HepG2 (cell line): Measurements from ENCODE around the gene TBL2. TPM values are rescaled to one million over a fixed set of nuclear protein-coding genes. Genes with fewer than 3 reads are reported as not detected.
A peak's percentile ranks its signal among the peaks of the same experiment; 100 is the strongest.

Source experiments
- CCAR2 ChIP-seq: fragments of 200-400 bp; formaldehyde crosslinking; optimal IDR thresholded peaks from 2 replicates; pipeline ENCODE3; 2018; ENCODE audit warnings: low read depth, mild to moderate bottlenecking, low read length, moderate library complexity
- KLF16 ChIP-seq, 2 experiments: sonication (generic) in 1 of 2; formaldehyde crosslinking in 1 of 2; IDR thresholded peaks; 2 replicates each; pipeline versions ENCODE4 v1.6.1 to v1.8.0; 2016 to 2023; ENCODE audit warnings: missing genetic modification reagents in 2 of 2, missing compliant biosample characterization in 1 of 2
- MBNL3 ChIP-seq: fragments of 250-450 bp; sonication (Bioruptor Pico); conservative IDR thresholded peaks from 2 replicates; pipeline ENCODE4 v1.8.0; 2022; ENCODE audit warnings: mild to moderate bottlenecking, inconsistent platforms
- NR1H2 ChIP-seq: sonication (generic); formaldehyde crosslinking; IDR thresholded peaks from 2 replicates; pipeline ENCODE4 v1.8.1; 2022; ENCODE audit warnings: low read depth, missing genetic modification reagents, borderline replicate concordance
- RELA ChIP-seq: sonication (generic); formaldehyde crosslinking; IDR thresholded peaks from 2 replicates; pipeline ENCODE4 v1.4.0; 2020; ENCODE audit warnings: missing genetic modification reagents
- SATB2 ChIP-seq: sonication (generic); formaldehyde crosslinking; IDR thresholded peaks from 2 replicates; pipeline ENCODE4 v1.5.0; 2020; ENCODE audit warnings: missing genetic modification reagents
- SMARCE1 ChIP-seq: fragments of 450-650 bp; IDR thresholded peaks from 2 replicates; pipeline ENCODE4 v1.6.1; 2017; ENCODE audit warnings: borderline replicate concordance
- SOX5 ChIP-seq: IDR thresholded peaks from 2 replicates; pipeline ENCODE4 v1.6.1; 2016; ENCODE audit warnings: borderline replicate concordance
- SRY ChIP-seq: sonication (generic); formaldehyde crosslinking; IDR thresholded peaks from 2 replicates; pipeline ENCODE4 v1.8.0; 2022; ENCODE audit warnings: mild to moderate bottlenecking, missing genetic modification reagents
- ZNF24 ChIP-seq: fragments of 450-650 bp; IDR thresholded peaks from 2 replicates; pipeline ENCODE4 v1.6.1; 2017; ENCODE audit warnings: antibody characterized with exemption, mild to moderate bottlenecking
- ZNF451 ChIP-seq: sonication (generic); formaldehyde crosslinking; IDR thresholded peaks from 2 replicates; pipeline ENCODE4 v1.5.0; 2020; ENCODE audit warnings: mild to moderate bottlenecking, missing genetic modification reagents
- ZNF557 ChIP-seq: sonication (generic); formaldehyde crosslinking; IDR thresholded peaks from 2 replicates; pipeline ENCODE4 v1.4.0; 2020; ENCODE audit warnings: missing genetic modification reagents
- ZNF570 ChIP-seq: sonication (generic); formaldehyde crosslinking; IDR thresholded peaks from 2 replicates; pipeline ENCODE4 v1.4.0; 2020; ENCODE audit warnings: mild to moderate bottlenecking, missing genetic modification reagents, borderline replicate concordance
- ZNF660 ChIP-seq: sonication (generic); formaldehyde crosslinking; IDR thresholded peaks from 2 replicates; pipeline ENCODE4 v1.5.1; 2020; ENCODE audit warnings: mild to moderate bottlenecking, low read depth, missing genetic modification reagents, borderline replicate concordance
- polyA plus RNA-seq, 8 experiments: library from polyadenylated mRNA; depleted of rRNA in 3 of 8; stranded (reverse) in 7 of 8; unstranded in 1 of 8; fragments of >200 nt; fragmentation: Illumina TruSeq in 4 of 8; extraction: Trizol in 4 of 8; gene quantifications; 2 replicates each; pipeline versions ENCODE4 v1.2.1 to v1.2.3, GENCODE V29; 2011 to 2016; ENCODE audit warnings: low read depth in 4 of 8, missing spikeins in 1 of 8, mixed read lengths in 1 of 8; ENCODE audit not compliant: insufficient read depth in 1 of 8
- total RNA-seq, 5 experiments: library from RNA; depleted of rRNA; stranded (reverse); fragments of >200 nt; fragmentation: Illumina TruSeq; extraction: Trizol; gene quantifications; 2 replicates each; pipeline ENCODE4 v1.2.3, GENCODE V29; 2016; ENCODE audit warnings: low read depth in 1 of 5
- TF ChIP-seq, protein P1 (sequence below): sonication (generic); formaldehyde crosslinking; IDR thresholded peaks from 2 replicates; pipeline ENCODE4 v1.5.0; 2020; ENCODE audit warnings: mild to moderate bottlenecking, missing genetic modification reagents, borderline replicate concordance
- TF ChIP-seq, protein P2 (sequence below): sonication (generic); formaldehyde crosslinking; IDR thresholded peaks from 2 replicates; pipeline ENCODE4 v1.5.1; 2020; ENCODE audit warnings: mild to moderate bottlenecking, missing genetic modification reagents, moderate library complexity
- TF ChIP-seq, protein P3 (sequence below): IDR thresholded peaks from 2 replicates; pipeline ENCODE4 v1.4.0; 2020; ENCODE audit warnings: mild to moderate bottlenecking, missing genetic modification reagents

The TBL2 gene
- total and polyA plus RNA-seq, 2 of the 13 experiments (the other 11 are each of a cell fraction or from before 2014, with no cell fraction given): 43.4 to 47.2 TPM

- TF ChIP-seq SRY (CRISPR knock-in tag) (peak; percentile 98), RELA (CRISPR knock-in tag) (no peak), MBNL3 (no peak), SATB2 (CRISPR knock-in tag) (peak; percentile 98), ZNF451 (peak; percentile 93), NR1H2 (CRISPR knock-in tag) (0 out of 2 replicates have a peak, but pooled peaks have one; percentile 71), SMARCE1 (no peak), ZNF24 (no peak), SOX5 (CRISPR knock-in tag) (no peak), CCAR2 (no peak), ZNF557 (CRISPR knock-in tag) (peak; percentile 95; the same call in 1 of the 2 replicates), ZNF660 (CRISPR knock-in tag) (peak; percentile 86; the same call in 1 of the 2 replicates), KLF16 (CRISPR knock-in tag; IDR thresholded peaks at IDR 0.05) (peak; percentile 81 to 90; a peak in 2 of 4 replicates), ZNF570 (CRISPR knock-in tag) (no peak)
- TF ChIP-seq, protein P1, sequence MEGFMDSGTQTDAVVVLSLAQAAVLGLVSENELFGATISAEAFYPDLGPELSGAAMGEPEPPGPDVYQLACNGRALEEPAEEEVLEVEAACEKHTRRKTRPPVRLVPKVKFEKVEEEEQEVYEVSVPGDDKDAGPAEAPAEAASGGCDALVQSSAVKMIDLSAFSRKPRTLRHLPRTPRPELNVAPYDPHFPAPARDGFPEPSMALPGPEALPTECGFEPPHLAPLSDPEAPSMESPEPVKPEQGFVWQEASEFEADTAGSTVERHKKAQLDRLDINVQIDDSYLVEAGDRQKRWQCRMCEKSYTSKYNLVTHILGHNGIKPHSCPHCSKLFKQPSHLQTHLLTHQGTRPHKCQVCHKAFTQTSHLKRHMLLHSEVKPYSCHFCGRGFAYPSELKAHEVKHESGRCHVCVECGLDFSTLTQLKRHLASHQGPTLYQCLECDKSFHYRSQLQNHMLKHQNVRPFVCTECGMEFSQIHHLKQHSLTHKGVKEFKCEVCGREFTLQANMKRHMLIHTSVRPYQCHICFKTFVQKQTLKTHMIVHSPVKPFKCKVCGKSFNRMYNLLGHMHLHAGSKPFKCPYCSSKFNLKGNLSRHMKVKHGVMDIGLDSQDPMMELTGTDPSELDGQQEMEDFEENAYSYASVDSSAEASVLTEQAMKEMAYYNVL (CRISPR knock-in tag): peak; percentile 79; the same call in 1 of the 2 replicates
- TF ChIP-seq, protein P2, sequence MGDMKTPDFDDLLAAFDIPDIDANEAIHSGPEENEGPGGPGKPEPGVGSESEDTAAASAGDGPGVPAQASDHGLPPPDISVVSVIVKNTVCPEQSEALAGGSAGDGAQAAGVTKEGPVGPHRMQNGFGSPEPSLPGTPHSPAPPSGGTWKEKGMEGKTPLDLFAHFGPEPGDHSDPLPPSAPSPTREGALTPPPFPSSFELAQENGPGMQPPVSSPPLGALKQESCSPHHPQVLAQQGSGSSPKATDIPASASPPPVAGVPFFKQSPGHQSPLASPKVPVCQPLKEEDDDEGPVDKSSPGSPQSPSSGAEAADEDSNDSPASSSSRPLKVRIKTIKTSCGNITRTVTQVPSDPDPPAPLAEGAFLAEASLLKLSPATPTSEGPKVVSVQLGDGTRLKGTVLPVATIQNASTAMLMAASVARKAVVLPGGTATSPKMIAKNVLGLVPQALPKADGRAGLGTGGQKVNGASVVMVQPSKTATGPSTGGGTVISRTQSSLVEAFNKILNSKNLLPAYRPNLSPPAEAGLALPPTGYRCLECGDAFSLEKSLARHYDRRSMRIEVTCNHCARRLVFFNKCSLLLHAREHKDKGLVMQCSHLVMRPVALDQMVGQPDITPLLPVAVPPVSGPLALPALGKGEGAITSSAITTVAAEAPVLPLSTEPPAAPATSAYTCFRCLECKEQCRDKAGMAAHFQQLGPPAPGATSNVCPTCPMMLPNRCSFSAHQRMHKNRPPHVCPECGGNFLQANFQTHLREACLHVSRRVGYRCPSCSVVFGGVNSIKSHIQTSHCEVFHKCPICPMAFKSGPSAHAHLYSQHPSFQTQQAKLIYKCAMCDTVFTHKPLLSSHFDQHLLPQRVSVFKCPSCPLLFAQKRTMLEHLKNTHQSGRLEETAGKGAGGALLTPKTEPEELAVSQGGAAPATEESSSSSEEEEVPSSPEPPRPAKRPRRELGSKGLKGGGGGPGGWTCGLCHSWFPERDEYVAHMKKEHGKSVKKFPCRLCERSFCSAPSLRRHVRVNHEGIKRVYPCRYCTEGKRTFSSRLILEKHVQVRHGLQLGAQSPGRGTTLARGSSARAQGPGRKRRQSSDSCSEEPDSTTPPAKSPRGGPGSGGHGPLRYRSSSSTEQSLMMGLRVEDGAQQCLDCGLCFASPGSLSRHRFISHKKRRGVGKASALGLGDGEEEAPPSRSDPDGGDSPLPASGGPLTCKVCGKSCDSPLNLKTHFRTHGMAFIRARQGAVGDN: peak; percentile 99
- TF ChIP-seq, protein P3, sequence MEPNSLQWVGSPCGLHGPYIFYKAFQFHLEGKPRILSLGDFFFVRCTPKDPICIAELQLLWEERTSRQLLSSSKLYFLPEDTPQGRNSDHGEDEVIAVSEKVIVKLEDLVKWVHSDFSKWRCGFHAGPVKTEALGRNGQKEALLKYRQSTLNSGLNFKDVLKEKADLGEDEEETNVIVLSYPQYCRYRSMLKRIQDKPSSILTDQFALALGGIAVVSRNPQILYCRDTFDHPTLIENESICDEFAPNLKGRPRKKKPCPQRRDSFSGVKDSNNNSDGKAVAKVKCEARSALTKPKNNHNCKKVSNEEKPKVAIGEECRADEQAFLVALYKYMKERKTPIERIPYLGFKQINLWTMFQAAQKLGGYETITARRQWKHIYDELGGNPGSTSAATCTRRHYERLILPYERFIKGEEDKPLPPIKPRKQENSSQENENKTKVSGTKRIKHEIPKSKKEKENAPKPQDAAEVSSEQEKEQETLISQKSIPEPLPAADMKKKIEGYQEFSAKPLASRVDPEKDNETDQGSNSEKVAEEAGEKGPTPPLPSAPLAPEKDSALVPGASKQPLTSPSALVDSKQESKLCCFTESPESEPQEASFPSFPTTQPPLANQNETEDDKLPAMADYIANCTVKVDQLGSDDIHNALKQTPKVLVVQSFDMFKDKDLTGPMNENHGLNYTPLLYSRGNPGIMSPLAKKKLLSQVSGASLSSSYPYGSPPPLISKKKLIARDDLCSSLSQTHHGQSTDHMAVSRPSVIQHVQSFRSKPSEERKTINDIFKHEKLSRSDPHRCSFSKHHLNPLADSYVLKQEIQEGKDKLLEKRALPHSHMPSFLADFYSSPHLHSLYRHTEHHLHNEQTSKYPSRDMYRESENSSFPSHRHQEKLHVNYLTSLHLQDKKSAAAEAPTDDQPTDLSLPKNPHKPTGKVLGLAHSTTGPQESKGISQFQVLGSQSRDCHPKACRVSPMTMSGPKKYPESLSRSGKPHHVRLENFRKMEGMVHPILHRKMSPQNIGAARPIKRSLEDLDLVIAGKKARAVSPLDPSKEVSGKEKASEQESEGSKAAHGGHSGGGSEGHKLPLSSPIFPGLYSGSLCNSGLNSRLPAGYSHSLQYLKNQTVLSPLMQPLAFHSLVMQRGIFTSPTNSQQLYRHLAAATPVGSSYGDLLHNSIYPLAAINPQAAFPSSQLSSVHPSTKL: no peak; the same call in 1 of the 2 replicates
These were observed 20.8 kb downstream of the TBL2 start, which contains the start of gene BCL7B (continued) for GRCh38 chr7:73557397-73558257.
